GM12892 (cell line): ENCODE results near the gene ABI2.

Experiments used
- POLR2A ChIP-seq: IDR thresholded peaks from 2 replicates; pipeline ENCODE4 v1.6.1; 2011; ENCODE audit warnings: low read depth, low read length, control low read depth
- POLR2AphosphoS5 ChIP-seq: IDR thresholded peaks from 2 replicates; pipeline ENCODE4 v1.6.1; 2011; ENCODE audit warnings: low read depth, low read length, control low read depth
- TAF1 ChIP-seq: IDR thresholded peaks from 2 replicates; pipeline ENCODE4 v1.6.1; 2011; ENCODE audit warnings: low read depth, mild to moderate bottlenecking, control low read depth, low read length, borderline replicate concordance

GRCh38 chr2:203451011-203451410 lies 122.8 kb downstream of the ABI2 start:
- TF ChIP-seq POLR2A (no peak), TAF1 (no peak), POLR2AphosphoS5 (no peak)
